HepG2 (cell line): ENCODE results near the gene YAP1. TPM values are rescaled to one million over a fixed set of nuclear protein-coding genes. Genes with fewer than 3 reads are reported as not detected.

Experiments used
- DNMT1 ChIP-seq: sonication (generic); formaldehyde crosslinking; IDR thresholded peaks from 2 replicates; pipeline ENCODE4 v1.5.1; 2020; ENCODE audit warnings: mild to moderate bottlenecking, missing genetic modification reagents
- FOSL2 ChIP-seq: sonication (generic); formaldehyde crosslinking; IDR thresholded peaks from 2 replicates; pipeline ENCODE4 v1.4.0; 2020; ENCODE audit warnings: missing genetic modification reagents
- FUBP1 ChIP-seq: sonication (generic); formaldehyde crosslinking; IDR thresholded peaks from 2 replicates; pipeline ENCODE4 v1.5.1; 2020; ENCODE audit warnings: missing genetic modification reagents, mild to moderate bottlenecking, borderline replicate concordance
- HDAC2 ChIP-seq: sonication (generic); formaldehyde crosslinking; IDR thresholded peaks from 2 replicates; pipeline ENCODE4 v1.4.0; 2020; ENCODE audit warnings: missing genetic modification reagents
- JDP2 ChIP-seq: sonication (generic); formaldehyde crosslinking; IDR thresholded peaks from 2 replicates; pipeline ENCODE4 v1.8.1; 2022; ENCODE audit warnings: missing genetic modification reagents, borderline replicate concordance
- KLF11 ChIP-seq: IDR thresholded peaks from 2 replicates; pipeline ENCODE4 v1.6.1; 2016; ENCODE audit warnings: missing compliant biosample characterization
- KLF16 ChIP-seq, 2 experiments: sonication (generic) in 1 of 2; formaldehyde crosslinking in 1 of 2; IDR thresholded peaks; 2 replicates each; pipeline versions ENCODE4 v1.6.1 to v1.8.0; 2016 to 2023; ENCODE audit warnings: missing genetic modification reagents in 2 of 2, missing compliant biosample characterization in 1 of 2
- KLF9 ChIP-seq: IDR thresholded peaks from 2 replicates; pipeline ENCODE4 v1.6.1; 2016; ENCODE audit warnings: low read depth
- KMT2A ChIP-seq: sonication (generic); formaldehyde crosslinking; IDR thresholded peaks from 2 replicates; pipeline ENCODE4 v1.4.0; 2020; ENCODE audit warnings: missing genetic modification reagents
- LBX2 ChIP-seq: sonication (generic); formaldehyde crosslinking; IDR thresholded peaks from 2 replicates; pipeline ENCODE4 v1.5.0; 2020; ENCODE audit warnings: missing genetic modification reagents, mild to moderate bottlenecking, borderline replicate concordance
- MYNN ChIP-seq: sonication (generic); formaldehyde crosslinking; IDR thresholded peaks from 2 replicates; pipeline ENCODE4 v1.4.0; 2020; ENCODE audit warnings: mild to moderate bottlenecking, low read depth, missing genetic modification reagents
- NCOA2 ChIP-seq: sonication (generic); formaldehyde crosslinking; IDR thresholded peaks from 2 replicates; pipeline ENCODE4 v1.8.0; 2022; ENCODE audit warnings: inconsistent platforms
- NFE2L1 ChIP-seq: sonication (generic); formaldehyde crosslinking; IDR thresholded peaks from 2 replicates; pipeline ENCODE4 v1.4.0; 2020; ENCODE audit warnings: missing genetic modification reagents, mild to moderate bottlenecking, borderline replicate concordance
- NFIC ChIP-seq: IDR thresholded peaks from 2 replicates; pipeline ENCODE4 v1.6.1; 2012; ENCODE audit warnings: mild to moderate bottlenecking, low read length, inconsistent platforms
- NFYC ChIP-seq: IDR thresholded peaks from 2 replicates; pipeline ENCODE4 v1.6.1; 2016; ENCODE audit warnings: missing genetic modification reagents, missing compliant biosample characterization
- NONO ChIP-seq, 2 experiments: fragments of 450-650 bp in 1 of 2; sonication (generic) in 1 of 2; formaldehyde crosslinking in 1 of 2; IDR thresholded peaks in 1 of 2; conservative IDR thresholded peaks in 1 of 2; 2 replicates each; pipeline versions ENCODE4 v1.6.1 to v1.8.0; 2017 to 2022; ENCODE audit warnings: mild to moderate bottlenecking in 1 of 2, missing genetic modification reagents in 1 of 2, moderate library complexity in 1 of 2
- PITX1 ChIP-seq: sonication (generic); formaldehyde crosslinking; IDR thresholded peaks from 2 replicates; pipeline ENCODE4 v1.5.1; 2020; ENCODE audit warnings: mild to moderate bottlenecking, missing genetic modification reagents
- SOX6 ChIP-seq, 2 experiments: fragments of 450-650 bp in 1 of 2; sonication (generic) in 1 of 2; formaldehyde crosslinking in 1 of 2; IDR thresholded peaks; 2 replicates each; pipeline versions ENCODE4 v1.4.0 to v1.6.1; 2017 to 2020; ENCODE audit warnings: antibody characterized with exemption in 1 of 2, mild to moderate bottlenecking in 1 of 2, missing genetic modification reagents in 1 of 2
- SP5 ChIP-seq: IDR thresholded peaks from 2 replicates; pipeline ENCODE4 v1.6.1; 2016; ENCODE audit warnings: low read depth, borderline replicate concordance
- STAT6 ChIP-seq: sonication (generic); formaldehyde crosslinking; IDR thresholded peaks from 2 replicates; pipeline ENCODE4 v1.4.0; 2020; ENCODE audit warnings: missing genetic modification reagents, mild to moderate bottlenecking, borderline replicate concordance
- TARDBP ChIP-seq: sonication (generic); formaldehyde crosslinking; IDR thresholded peaks from 2 replicates; pipeline ENCODE4 v1.8.0; 2022; ENCODE audit warnings: mild to moderate bottlenecking, missing genetic modification reagents
- U2AF1 ChIP-seq: fragments of 200-400 bp; formaldehyde crosslinking; optimal IDR thresholded peaks from 2 replicates; pipeline ENCODE3; 2017; ENCODE audit warnings: mild to moderate bottlenecking, low read depth, low read length
- ZNF20 ChIP-seq: sonication (generic); formaldehyde crosslinking; IDR thresholded peaks from 2 replicates; pipeline ENCODE4 v1.4.0; 2020; ENCODE audit warnings: mild to moderate bottlenecking, moderate library complexity, missing genetic modification reagents
- ZNF354B ChIP-seq: sonication (generic); formaldehyde crosslinking; IDR thresholded peaks from 2 replicates; pipeline ENCODE4 v1.8.0; 2022; ENCODE audit warnings: mild to moderate bottlenecking, missing genetic modification reagents
- ZNF501 ChIP-seq: sonication (generic); formaldehyde crosslinking; IDR thresholded peaks from 2 replicates; pipeline ENCODE4 v1.5.1; 2020; ENCODE audit warnings: mild to moderate bottlenecking, moderate library complexity, missing genetic modification reagents
- ZNF780A ChIP-seq: sonication (generic); formaldehyde crosslinking; IDR thresholded peaks from 2 replicates; pipeline ENCODE4 v1.8.0; 2022; ENCODE audit warnings: mild to moderate bottlenecking, missing genetic modification reagents, moderate library complexity
- ZNF879 ChIP-seq: sonication (generic); formaldehyde crosslinking; IDR thresholded peaks from 2 replicates; pipeline ENCODE4 v1.8.1; 2023; ENCODE audit warnings: missing genetic modification reagents
- ZSCAN21 ChIP-seq: sonication (generic); formaldehyde crosslinking; IDR thresholded peaks from 2 replicates; pipeline ENCODE4 v1.8.0; 2022; ENCODE audit warnings: mild to moderate bottlenecking, missing genetic modification reagents, moderate library complexity, borderline replicate concordance
- polyA plus RNA-seq, 8 experiments: library from polyadenylated mRNA; depleted of rRNA in 3 of 8; stranded (reverse) in 7 of 8; unstranded in 1 of 8; fragments of >200 nt; fragmentation: Illumina TruSeq in 4 of 8; extraction: Trizol in 4 of 8; gene quantifications; 2 replicates each; pipeline versions ENCODE4 v1.2.1 to v1.2.3, GENCODE V29; 2011 to 2016; ENCODE audit warnings: low read depth in 4 of 8, missing spikeins in 1 of 8, mixed read lengths in 1 of 8; ENCODE audit not compliant: insufficient read depth in 1 of 8
- total RNA-seq, 5 experiments: library from RNA; depleted of rRNA; stranded (reverse); fragments of >200 nt; fragmentation: Illumina TruSeq; extraction: Trizol; gene quantifications; 2 replicates each; pipeline ENCODE4 v1.2.3, GENCODE V29; 2016; ENCODE audit warnings: low read depth in 1 of 5

Gene YAP1
- total and polyA plus RNA-seq, 2 of the 13 experiments (the other 11 are each of a cell fraction or from before 2014, with no cell fraction given) = 59.5 to 91.0 TPM

GRCh38 chr11:102115557-102115956 is 5.3 kb downstream of the YAP1 start (continued):
- no peak for TF ChIP-seq LBX2 (CRISPR knock-in tag)
- peak; percentile 45; the same call in 1 of the 2 replicates for TF ChIP-seq NFIC
- no peak for TF ChIP-seq NONO (IDR thresholded peaks at IDR 0.05)
- TF ChIP-seq NONO (CRISPR knock-in tag; conservative IDR thresholded peaks at IDR 0.05) = no peak
- TF ChIP-seq STAT6 (CRISPR knock-in tag) = no peak
- no peak for TF ChIP-seq SOX6 (IDR thresholded peaks at IDR 0.05)
- peak; percentile 76 for TF ChIP-seq SOX6 (CRISPR knock-in tag; IDR thresholded peaks at IDR 0.05)
- no peak for TF ChIP-seq KLF9 (CRISPR knock-in tag)
- no peak for TF ChIP-seq MYNN (CRISPR knock-in tag)
- TF ChIP-seq NCOA2 (CRISPR knock-in tag) = peak; percentile 45
- no peak for TF ChIP-seq ZNF20 (CRISPR knock-in tag)
- no peak for TF ChIP-seq JDP2 (CRISPR knock-in tag)
- 0 out of 2 replicates have a peak, but pooled peaks have one; percentile 21 for TF ChIP-seq KMT2A (CRISPR knock-in tag)
- TF ChIP-seq ZNF780A (CRISPR knock-in tag) = no peak
- 0 out of 2 replicates have a peak, but pooled peaks have one; percentile 23 for TF ChIP-seq SP5 (CRISPR knock-in tag)
- no peak for TF ChIP-seq ZSCAN21 (CRISPR knock-in tag)
- TF ChIP-seq PITX1 (CRISPR knock-in tag) = no peak
- no peak; the same call in 1 of the 2 replicates for TF ChIP-seq NFYC
- TF ChIP-seq FOSL2 (CRISPR knock-in tag) = peak; percentile 49
- TF ChIP-seq HDAC2 (CRISPR knock-in tag) = peak; percentile 51
- TF ChIP-seq ZNF501 (CRISPR knock-in tag) = no peak
- 0 out of 4 replicates have a peak, but pooled peaks of 1 of the 2 experiments have one; percentile 26 for TF ChIP-seq KLF16 (CRISPR knock-in tag; IDR thresholded peaks at IDR 0.05)
- TF ChIP-seq ZNF354B (CRISPR knock-in tag) = no peak
- 0 out of 2 replicates have a peak, but pooled peaks have one; percentile 66 for TF ChIP-seq KLF11 (CRISPR knock-in tag)
- TF ChIP-seq FUBP1 (CRISPR knock-in tag) = no peak
- no peak for TF ChIP-seq NFE2L1
- TF ChIP-seq ZNF879 (CRISPR knock-in tag) = no peak
- no peak for TF ChIP-seq U2AF1
- TF ChIP-seq TARDBP (CRISPR knock-in tag) = peak; percentile 47; the same call in 1 of the 2 replicates
- no peak for TF ChIP-seq DNMT1
